GM15510 (cell line): ENCODE results near the gene TUBB1.

Experiments
- POLR2A ChIP-seq: IDR thresholded peaks from 3 replicates; pipeline ENCODE4 v1.6.1; 2011; ENCODE audit warnings: borderline replicate concordance; ENCODE audit not compliant: insufficient read length; ENCODE audit errors: extremely low read depth

TUBB1 gene

DNA sequence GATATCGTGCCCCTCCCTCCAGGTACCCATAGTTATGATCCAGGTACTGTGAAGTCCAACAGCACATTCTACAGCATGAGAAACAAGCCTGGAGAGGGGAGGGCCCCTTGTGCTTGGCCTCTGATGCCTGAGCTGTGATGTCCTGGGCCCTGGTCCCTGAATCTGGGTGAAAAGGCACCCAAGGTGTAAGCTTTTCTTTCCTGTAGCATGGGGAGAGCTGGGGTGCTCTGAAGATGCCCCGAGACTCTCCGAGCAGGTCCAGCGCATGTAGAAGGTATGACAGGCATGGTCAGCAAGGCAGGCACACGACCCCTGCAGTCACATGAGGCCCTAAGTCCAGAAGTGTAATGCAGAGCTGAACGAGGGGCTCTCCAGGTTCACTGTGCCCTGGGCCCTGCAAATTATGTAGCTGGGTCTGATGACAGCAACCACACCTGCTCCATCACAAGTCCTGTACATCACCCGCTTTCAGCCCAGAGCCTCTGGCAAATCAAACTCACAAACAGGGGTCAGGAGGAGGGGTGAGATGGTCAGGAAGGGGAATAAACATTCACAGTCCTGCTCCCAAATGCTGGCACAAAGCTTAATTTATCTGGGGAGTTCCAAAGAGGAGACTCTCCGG lies 10.4 kb upstream of the TUBB1 start:
- no peak for TF ChIP-seq POLR2A

DNA sequence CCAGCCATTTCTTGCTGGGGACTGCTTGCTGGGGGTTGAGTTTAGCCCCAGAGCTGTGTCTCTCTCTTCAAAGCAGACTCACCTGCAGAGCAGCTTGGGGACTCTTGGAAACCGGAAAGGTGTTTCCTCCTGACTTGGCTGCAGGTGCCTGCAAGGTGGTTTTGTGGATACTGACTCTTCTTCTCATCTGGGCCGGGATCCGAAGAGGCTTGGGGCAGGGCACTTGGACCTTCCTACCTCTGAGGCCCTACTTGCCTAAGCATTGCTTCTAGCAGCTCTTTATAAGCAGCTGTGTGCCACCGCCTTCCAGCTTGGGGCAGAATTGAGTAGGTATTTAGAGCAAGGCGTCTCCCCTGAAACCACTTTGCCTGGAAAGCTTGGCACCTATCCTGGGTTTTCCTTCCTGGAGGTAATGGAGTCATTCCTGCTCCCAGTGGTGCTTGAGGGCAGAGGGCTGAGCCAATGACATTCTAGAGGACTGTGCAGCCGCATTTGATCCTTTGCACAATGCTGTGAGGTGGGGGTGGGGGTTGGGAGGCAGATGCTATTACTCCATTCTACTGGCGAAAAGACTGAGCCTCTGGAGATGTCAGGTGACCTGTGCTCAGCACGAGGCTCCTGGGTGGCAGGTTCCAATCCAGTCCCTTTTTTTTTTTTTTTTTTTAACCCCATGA lies 8.8 kb upstream of the TUBB1 start:
- TF ChIP-seq POLR2A: no peak

DNA sequence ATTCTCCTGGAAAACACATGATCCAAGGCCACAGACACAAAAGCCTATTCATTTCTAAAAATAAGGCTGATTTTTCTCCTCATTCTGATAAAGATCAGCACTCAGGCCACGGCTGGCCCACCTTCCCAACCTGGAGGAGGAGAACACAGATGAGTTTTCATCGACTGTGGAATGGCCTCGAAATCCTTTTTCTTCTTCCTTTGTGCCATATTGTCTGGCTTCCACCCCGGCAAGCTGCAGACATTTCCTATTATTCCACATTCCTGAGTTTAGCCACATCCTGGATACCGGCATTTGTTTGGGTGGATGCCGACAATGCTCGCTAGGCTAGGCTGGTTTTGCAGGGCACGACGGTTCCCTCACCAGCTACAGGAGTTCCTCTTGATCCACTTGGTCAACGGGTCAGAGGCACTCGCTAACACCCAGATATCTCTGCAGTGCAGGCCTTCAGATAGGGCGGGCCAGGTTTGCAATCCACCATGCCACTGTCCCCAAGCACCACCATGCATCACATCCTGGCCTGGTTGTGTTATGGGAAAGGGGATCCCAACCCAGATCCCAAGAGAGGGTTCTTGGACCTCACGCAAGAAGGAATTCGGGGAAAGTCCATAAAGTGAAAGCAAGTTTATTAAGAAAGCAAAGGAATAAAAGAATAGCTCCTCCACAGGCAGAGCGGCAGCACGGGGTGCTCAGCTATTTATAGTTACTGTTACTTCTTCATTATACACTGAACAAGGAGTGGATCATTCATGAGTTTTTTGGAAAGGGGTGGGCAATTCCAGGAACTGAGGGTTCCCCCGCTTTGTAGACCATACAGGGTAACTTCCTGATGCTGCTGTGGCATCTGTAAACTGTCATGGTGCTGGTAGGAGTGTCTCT lies 8.0 kb upstream of the TUBB1 start:
- TF ChIP-seq POLR2A: no peak

DNA sequence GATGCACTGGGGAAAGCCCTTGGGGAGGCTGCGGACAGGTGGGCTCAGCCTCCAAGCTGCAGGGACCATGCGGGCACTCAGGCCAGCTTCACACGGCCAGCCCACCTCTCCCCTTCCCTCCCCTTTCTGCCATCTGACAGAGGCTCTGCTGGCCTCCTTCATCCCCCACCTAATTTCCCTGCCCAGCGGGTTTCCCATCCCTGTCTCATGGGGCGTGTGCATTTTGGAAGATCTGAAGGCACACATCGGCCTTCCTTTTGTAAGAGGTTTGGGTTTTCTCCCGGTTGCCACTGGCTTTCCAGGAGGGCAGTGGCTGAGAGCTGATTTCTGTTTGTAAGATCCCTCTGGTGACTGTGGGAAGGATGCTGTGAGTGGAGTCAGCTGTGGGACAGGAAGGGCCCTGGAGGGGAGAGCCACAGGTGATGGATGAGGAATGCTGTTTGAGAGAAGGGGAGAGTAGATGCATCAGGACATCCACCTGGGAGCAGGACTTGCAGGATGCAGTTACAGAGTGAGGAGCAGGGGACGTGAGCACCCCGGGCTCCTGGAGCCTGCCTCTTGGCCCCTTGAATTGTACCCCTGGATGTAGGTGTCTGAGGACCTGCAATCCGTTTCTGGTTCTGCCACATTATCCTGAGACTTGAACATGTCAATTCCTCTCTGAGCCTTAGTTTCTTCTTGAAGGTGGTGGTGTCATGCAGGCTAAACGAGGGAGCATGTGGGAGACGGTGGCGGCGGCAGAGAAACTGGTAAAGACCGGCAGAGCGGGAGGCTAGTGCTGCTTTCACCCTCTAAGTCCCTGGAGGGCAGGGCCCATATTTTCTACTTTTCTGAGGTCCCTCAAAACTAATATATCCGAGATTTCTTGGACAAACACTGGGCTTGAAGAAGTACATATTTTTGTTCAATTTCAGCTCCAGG lies 5.9 kb upstream of the TUBB1 start:
- TF ChIP-seq POLR2A: no peak

DNA sequence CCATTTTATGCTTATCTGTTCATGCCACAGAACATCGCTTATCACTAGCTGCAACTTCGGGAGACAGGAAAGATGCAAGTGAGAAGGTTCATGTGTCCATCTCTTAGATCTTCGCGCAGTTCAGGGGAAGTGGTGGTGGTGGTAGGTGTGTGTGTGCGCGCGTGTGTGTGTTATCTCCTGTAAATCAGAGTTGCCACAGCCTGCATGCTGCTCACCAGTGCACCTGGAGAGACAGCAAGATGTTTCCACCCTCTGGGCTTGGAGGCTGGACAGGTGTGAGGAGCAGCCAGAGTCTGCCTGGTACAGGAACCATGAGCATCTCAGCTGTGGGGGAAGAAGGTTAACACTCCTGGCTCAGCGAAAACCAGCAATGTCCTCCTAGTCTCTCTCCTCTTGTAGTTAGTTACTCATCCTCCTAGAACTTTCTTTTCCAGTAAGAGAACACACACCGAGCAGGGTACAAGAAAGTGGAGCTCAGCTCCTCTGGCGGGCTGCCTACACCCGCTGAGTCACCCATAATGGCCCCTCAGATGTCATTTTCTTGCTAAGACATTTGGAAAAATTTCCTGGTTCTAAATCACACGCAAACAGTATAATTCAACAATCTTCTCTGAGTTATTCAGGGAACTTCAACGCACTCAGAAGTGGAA lies 5.1 kb upstream of the TUBB1 start:
- TF ChIP-seq POLR2A: no peak

GRCh38 chr20:59014680-59015389 lies 4.4 kb upstream of the TUBB1 start:
- TF ChIP-seq POLR2A: no peak

- TF ChIP-seq POLR2A: no peak
These were observed 3.8 kb upstream of the TUBB1 start for GRCh38 chr20:59015411-59015810.

- TF ChIP-seq POLR2A: no peak
These were observed 3.2 kb upstream of the TUBB1 start for GRCh38 chr20:59015812-59016711.

DNA sequence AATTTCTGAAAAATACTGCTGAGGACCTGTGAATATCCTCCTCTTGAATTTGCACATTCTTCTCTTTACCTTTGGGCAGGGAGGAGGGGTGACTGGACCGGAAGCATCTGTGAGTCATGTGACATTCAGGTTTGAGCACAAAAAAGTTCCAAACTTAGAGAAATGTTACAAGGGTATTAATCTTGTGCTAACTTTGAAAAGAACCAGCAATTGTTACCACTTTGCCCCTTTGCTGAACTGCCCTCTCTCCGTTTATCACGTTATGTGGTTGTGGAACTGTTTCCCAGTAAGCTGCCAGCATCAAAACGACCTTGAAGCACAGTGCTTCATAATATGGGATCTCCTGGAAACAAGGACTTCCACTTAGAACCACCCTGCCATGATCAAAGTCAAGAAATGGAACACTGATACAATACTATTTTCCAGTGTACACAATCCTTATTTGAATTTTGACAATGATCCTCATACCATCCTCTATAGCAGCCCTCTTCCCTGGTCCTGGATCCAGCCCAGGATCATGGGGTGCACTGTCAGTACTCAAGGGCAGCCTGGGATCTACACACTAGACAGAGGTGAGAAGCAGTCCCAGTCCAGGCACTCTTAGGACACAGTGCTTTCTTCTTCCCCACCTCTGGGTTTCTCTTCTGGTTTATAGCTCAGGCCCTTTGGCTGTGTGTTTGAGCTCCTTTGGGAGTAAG lies 2.3 kb upstream of the TUBB1 start:
- no peak for TF ChIP-seq POLR2A

- TF ChIP-seq POLR2A: no peak
These were observed 1.6 kb upstream of the TUBB1 start for GRCh38 chr20:59017493-59018231.

DNA sequence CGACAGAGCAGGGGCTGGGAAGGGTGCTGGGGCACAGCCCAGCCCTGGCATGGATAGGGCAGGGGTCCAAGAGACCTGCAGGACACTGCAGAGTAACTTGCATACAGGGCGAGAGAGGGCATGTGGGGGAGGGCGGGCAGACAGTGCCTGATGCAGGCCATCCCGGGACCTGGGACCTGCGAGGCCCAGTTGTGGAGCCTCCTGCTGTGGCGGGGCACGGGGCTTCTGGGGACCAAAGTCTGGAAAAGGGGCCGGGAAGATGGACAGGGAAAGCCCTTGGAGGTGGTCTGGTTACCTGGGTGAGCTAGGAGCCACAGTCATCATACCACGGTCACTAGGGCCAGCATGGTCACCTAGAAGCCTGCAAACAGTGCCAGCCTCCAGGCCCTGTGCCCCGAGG lies 412 bp upstream of the TUBB1 start:
- TF ChIP-seq POLR2A: no peak
